Stimulated activated effector memory CD8-positive, alpha-beta T cell treated with anti-CD3 and anti-CD28 coated beads, Interleukin-12 subunit alpha, Interleukin-12 subunit beta, amount 100 ng/mL, for 72 hours (primary cell): ENCODE data around the gene TSPAN2.

Experiments
- ATAC-seq: fragments of 150-1000 bp; cut with Tn5 transposase; 2 replicates; pipeline ENCODE4 v1.10.0; 2021
- DNase-seq, 2 donors: peaks; one replicate each; pipeline ENCODE4 v3.0.0; 2021 to 2022; ENCODE audit warnings: low spot score in 2 of 2
- H3K27ac Mint-ChIP-seq: one replicate; pipeline ENCODE4 v1.8.0; 2022; ENCODE audit warnings: mild to moderate bottlenecking, mixed read lengths
- H3K36me3 Mint-ChIP-seq: one replicate; pipeline ENCODE4 v1.8.0; 2022; ENCODE audit warnings: mild to moderate bottlenecking, mixed read lengths
- H3K4me1 Mint-ChIP-seq: one replicate; pipeline ENCODE4 v1.8.0; 2022; ENCODE audit warnings: mixed read lengths
- H3K4me3 Mint-ChIP-seq: one replicate; pipeline ENCODE4 v1.8.0; 2022; ENCODE audit warnings: mild to moderate bottlenecking, mixed read lengths
- H3K9me3 Mint-ChIP-seq: one replicate; pipeline ENCODE4 v1.8.0; 2022; ENCODE audit warnings: mixed read lengths

TSPAN2 gene

DNA sequence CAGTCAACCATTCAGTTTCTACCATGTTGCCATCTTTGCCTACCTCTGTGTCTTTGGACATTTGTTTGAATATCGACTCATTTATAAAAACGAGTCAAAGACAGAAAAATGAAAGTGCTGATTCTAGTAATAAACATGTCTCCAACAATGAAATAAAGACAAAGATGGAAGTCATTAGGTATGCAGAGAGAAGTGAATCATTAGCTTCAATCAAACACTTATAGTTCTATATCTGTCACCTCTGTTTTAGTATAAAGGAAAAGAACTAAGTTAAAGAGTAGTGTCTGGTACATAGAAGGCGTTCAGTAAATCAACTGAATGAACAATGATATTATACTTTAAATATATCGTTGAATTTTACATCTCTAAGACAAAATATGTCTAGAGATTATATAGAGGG, 1.7 kb upstream of the TSPAN2 start:
- Mint-ChIP-seq H3K4me3 (peak overlapping the region; percentile 75), H3K4me1 (peaks cover 43% of the 10 kb centered on the region), H3K9me3 (no peaks in the 10 kb centered on the region), H3K27ac (no peak overlapping the region), H3K36me3 (no peaks in the 10 kb centered on the region)
- no peak for DNase-seq
- ATAC-seq = no peak

DNA sequence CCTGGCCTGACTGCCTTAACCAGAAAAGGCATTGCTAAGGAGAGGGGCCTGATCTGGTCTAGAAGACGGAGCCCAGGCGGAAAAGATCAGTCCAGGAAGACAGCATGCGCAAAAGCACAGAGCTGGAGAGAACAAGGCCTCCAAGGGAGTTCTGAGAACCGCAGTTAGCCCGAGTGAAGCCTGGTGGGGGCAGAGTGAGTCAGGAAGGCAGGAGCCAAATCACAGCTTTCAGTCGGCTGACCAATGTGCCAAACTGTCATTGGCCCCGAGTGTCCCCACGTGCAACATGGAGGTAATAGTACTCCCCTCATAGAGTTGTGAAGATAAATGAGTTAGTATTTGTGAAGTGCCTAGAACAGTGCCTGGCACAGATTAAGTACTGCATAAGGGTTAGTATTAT, 1.2 kb upstream of the TSPAN2 start:
- Mint-ChIP-seq H3K36me3 (no peaks in the 10 kb centered on the region), H3K4me1 (peaks cover 47% of the 10 kb centered on the region), H3K27ac (peak overlapping the region; percentile 16), H3K9me3 (no peaks in the 10 kb centered on the region), H3K4me3 (peak overlapping the region; percentile 75)
- ATAC-seq (no peak), DNase-seq (no peak)

DNA sequence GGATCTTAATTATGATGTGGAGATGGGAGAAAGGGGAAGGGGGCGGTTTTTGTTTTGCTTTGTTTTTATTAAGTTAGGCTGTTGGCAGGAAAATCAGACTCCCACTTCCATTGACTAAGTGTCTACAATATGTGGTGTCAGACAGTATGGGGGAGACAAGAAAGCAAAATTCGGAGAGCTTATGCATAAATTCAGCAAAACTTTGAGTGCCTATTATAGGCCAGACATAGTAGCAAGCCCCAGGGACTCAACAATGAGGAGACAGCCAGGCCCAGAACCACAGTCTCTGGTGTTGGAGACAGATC, 835 bp upstream of the TSPAN2 start:
- Mint-ChIP-seq H3K27ac (peak overlapping the region; percentile 16), H3K9me3 (no peaks in the 10 kb centered on the region), H3K36me3 (no peaks in the 10 kb centered on the region), H3K4me3 (peak overlapping the region; percentile 75), H3K4me1 (peaks cover 51% of the 10 kb centered on the region)
- ATAC-seq (no peak), DNase-seq (no peak)

DNA sequence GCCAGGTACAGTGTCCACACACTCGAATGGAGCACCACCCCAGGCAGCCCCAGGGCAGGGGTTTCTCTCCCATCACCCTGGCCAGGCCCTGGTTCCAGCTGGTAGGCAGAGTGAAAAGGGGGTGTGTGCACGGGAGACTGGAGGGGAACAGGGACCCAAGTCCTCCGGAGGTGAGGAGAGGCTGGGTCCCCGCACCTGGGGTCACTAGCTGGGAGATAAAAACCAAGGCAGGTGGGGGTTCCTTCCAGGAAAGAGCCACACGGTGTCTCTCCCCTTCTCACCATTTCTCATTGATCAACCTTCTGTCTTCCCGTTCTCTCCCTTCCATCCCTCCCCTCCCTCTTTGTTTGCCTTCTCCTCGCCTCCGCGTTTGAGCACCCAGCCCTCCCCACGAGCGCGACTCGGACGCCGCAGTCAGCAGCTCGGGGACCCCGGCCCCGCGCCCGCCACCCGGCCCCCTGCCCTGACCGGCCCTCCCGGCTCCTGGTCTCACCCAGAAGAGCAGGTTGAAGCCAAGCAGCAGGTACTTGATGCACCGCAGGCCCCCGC, 358 bp downstream of the TSPAN2 start:
- no peaks in the 10 kb centered on the region for H3K36me3 Mint-ChIP-seq
- no peak overlapping the region for H3K27ac Mint-ChIP-seq
- no peaks in the 10 kb centered on the region for H3K9me3 Mint-ChIP-seq
- peak overlapping the region; percentile 75 for H3K4me3 Mint-ChIP-seq
- ATAC-seq (no peak), DNase-seq (no peak)
- H3K4me1 Mint-ChIP-seq = peaks cover 57% of the 10 kb centered on the region

DNA sequence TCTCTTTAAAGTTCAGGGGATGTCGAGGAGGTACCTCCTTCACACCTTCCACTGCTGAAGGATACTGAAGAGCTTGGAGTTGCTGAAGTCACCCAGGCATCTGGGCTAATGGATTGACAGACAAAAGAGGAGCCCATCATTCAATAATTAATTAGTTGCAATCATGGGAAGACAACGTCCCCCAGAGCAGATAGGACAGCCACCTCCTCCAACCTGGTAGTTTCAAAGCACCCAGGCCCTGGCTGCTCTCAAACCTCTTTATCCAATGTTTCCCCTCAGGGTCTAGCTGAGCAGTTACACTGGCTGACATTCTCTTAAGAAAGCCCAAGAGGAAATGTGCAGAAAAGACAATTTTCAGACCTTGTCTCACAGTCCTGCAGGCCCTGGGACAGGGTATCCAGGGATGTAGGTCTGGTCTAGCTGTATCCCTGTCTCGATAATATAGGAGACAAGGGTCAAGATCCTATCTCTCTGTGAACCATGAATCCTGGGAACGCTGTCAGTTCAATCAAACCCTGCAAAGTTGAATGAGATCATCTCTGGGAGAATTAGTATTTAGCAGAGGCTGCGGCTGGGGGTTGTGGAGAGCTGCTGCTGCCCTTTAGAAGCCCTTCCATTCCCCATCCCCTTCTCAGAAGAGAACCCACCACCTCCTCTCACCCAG, 1.1 kb downstream of the TSPAN2 start:
- Mint-ChIP-seq H3K36me3 (no peaks in the 10 kb centered on the region), H3K9me3 (no peaks in the 10 kb centered on the region), H3K27ac (no peak overlapping the region), H3K4me3 (peak overlapping the region; percentile 75), H3K4me1 (peaks cover 57% of the 10 kb centered on the region)
- ATAC-seq (no peak), DNase-seq (no peak)

DNA sequence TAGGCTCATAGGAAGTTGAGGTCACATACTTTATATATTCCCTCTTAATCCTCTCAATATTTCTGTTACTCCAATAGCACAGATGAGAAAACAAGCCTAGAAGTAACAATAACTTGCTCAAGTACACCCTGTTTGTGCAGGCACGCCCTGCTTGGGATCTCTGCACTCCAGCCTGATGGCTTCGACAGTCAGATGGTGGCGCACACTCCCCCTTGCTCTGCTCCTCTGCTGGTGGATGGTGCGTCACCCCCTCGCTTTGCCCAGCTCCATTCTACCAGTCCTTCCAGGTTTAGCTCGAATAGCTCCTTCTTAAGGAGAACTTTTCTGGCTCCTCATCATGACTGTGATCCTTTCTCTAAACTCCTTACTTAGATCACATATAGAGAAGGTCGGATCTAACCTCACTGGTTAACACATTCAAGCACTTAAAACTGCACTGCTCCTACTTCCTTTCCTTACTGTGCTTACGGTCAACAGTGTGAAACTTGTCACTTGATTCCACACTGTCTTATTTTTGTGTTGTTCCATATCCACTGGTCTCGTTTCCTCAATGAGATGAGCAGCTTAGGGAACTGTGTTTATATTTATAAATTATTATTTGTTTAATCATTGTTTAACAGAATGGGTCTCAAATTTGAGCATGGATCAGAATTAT, 3.0 kb downstream of the TSPAN2 start:
- H3K4me1 Mint-ChIP-seq = peaks cover 50% of the 10 kb centered on the region
- H3K9me3 Mint-ChIP-seq = no peaks in the 10 kb centered on the region
- peak overlapping the region; percentile 35 for H3K27ac Mint-ChIP-seq
- no peaks in the 10 kb centered on the region for H3K36me3 Mint-ChIP-seq
- H3K4me3 Mint-ChIP-seq = peak overlapping the region; percentile 36
- no peak for ATAC-seq
- DNase-seq = no peak

DNA sequence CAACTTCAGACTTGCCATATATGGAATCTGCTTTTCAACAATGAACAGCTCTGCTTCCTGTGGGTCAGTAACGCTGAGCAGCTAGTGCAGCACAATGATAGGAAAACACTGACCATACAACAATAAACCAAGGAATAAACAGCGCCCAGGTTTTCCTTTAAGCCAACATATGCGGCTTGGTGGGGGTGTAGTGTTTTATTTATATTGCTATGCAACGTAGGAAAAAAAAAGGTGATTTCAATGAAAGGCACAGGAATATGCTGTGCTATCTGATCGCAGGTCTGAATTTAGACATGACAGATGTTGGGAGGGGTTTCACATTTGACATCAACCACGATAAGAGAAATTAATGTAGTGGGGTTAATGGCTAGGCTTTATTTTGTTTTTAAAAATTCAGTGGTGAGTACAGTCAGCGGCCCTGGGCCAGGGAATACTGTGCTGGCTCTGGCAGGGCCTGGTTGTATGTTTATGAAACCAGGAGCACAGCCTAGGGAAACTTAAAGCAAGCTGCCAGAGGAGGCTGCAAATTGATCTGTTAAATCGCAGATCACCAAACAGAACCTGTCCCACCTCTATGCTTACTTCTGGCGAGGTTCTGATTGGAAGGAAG, 4.3 kb downstream of the TSPAN2 start:
- ATAC-seq = no peak
- H3K27ac Mint-ChIP-seq = peak overlapping the region; percentile 45
- H3K4me3 Mint-ChIP-seq = peak overlapping the region; percentile 45

DNA sequence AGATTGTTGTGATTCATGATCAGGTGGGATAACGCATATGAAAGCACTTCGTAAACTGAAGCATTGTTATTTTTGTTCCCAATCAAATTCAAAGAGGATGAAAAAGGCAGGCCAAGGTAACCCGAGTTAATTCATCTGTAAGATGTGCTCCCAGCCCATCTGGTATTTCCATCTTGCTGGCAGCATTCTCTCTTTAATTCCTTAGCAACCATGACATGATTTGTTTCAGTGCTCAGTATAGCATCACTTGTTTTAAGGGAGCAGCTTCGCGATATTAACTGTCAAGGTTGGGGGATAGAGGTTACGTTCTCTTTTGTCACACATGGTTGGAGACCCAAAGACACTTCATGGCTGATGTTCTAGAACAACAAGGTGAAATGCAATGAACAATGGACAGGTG, 6.4 kb downstream of the TSPAN2 start:
- ATAC-seq = no peak
- H3K36me3 Mint-ChIP-seq = no peaks in the 10 kb centered on the region
- peaks cover 25% of the 10 kb centered on the region for H3K4me1 Mint-ChIP-seq
- H3K9me3 Mint-ChIP-seq = no peaks in the 10 kb centered on the region
- no peak overlapping the region for H3K4me3 Mint-ChIP-seq
- no peak for DNase-seq
- H3K27ac Mint-ChIP-seq = no peak overlapping the region

More for the DNA sequence above, 4.3 kb downstream of the TSPAN2 start:
- no peak for DNase-seq
- no peaks in the 10 kb centered on the region for H3K36me3 Mint-ChIP-seq
- H3K4me1 Mint-ChIP-seq = peaks cover 40% of the 10 kb centered on the region
- no peaks in the 10 kb centered on the region for H3K9me3 Mint-ChIP-seq

DNA sequence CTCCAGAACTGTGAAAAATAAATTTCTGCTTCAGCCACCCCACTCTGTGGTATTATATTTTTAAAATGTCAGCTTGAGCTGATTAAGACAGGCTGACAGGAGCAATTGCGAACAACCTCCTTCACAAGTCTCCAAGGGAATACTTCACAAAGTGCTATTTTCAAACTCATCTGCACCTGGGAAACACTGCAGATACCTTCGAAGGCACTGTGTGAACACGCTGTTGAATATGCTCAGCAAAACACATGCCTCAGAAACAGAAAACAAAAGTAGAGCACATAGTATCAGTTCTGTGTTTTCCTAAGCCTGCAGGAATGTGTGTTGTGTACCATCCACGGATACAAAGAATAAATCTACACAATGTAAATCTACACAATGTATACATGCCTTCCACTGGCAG, 10.6 kb downstream of the TSPAN2 start:
- DNase-seq (no peak), ATAC-seq (no peak)
- Mint-ChIP-seq H3K9me3 (no peaks in the 10 kb centered on the region), H3K4me3 (no peak overlapping the region), H3K27ac (no peak overlapping the region), H3K4me1 (peaks cover 17% of the 10 kb centered on the region), H3K36me3 (no peaks in the 10 kb centered on the region)

DNA sequence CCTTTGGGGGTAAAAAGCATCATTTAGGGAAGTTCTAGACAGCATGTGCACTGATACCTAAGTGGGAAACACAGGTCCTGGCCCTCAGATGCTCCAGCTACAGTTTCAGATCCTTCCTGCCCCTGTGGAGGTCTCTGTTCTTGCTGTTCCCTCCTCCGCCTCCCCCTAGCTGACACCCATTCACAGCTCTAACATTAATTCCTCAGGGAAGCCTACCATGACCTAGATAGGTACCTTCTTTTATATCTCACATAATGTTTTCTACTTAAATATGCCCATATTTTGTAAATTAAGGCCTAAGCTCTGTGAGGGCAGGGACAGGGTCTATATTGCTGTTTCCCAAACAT, 11.3 kb downstream of the TSPAN2 start:
- Mint-ChIP-seq H3K4me3 (no peak overlapping the region), H3K4me1 (peaks cover 24% of the 10 kb centered on the region), H3K36me3 (no peaks in the 10 kb centered on the region), H3K9me3 (no peaks in the 10 kb centered on the region), H3K27ac (no peak overlapping the region)
- DNase-seq = no peak
- no peak for ATAC-seq

DNA sequence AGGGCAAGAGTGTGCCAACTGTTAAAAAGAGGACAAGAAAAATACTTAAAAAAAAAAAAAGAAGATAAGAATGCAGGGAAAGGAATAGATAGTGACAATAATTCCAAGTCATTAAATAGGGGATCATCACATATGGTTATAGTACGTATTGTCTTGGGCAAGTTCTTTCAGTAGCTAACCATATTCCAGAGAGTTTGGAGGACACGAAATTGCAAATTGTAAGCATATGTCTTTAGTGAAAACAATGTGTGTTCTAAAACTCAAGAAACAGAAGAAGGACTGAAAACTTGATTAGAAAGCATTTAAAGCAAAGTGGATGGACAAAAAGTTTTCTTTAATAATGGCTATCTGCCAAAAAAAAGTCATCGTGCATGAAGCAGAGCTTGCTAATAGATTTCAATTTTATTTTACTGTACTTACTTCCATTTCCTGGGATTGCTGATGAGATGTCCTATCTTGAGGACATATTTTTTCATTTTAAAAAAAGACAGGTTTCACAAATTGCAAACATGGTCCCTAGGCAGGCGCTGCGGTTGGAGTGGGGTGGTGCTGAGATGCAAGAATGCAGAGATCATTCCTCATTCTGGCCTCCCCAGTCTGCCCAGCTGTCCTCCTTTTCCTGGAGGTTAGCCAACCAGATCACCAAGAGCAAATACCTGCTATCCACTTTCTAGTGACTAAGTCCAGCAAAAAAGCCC, 11.9 kb downstream of the TSPAN2 start:
- Mint-ChIP-seq H3K4me1 (peaks cover 30% of the 10 kb centered on the region), H3K36me3 (no peaks in the 10 kb centered on the region), H3K27ac (no peak overlapping the region), H3K4me3 (no peak overlapping the region), H3K9me3 (no peaks in the 10 kb centered on the region)
- DNase-seq (no peak), ATAC-seq (no peak)

DNA sequence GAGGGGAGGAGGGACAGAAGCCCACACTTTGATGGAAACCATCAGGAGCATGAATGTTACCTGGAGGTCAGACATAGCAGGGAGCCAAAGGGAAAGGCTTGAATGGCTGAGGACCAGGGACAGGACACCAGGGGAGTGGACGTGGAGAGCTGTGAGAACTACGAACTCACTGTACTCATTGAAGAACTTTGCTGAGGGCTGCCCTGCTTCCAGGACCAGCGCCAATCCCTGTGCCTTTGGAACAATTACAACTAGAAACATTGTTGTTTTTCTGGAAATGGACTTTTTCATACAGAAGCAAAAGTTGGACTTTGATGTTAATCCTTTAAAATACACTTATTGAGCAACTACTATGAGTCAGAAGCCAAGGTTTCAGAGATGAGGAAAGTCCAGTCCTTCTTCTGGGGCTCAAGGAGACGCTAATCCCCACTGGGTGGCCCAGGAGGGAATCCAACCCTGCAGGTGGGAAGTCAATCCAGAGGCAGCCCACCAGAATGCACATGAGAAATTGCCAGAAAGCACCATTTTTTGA, 12.9 kb downstream of the TSPAN2 start:
- ATAC-seq (no peak), DNase-seq (no peak)
- no peak overlapping the region for H3K4me3 Mint-ChIP-seq

DNA sequence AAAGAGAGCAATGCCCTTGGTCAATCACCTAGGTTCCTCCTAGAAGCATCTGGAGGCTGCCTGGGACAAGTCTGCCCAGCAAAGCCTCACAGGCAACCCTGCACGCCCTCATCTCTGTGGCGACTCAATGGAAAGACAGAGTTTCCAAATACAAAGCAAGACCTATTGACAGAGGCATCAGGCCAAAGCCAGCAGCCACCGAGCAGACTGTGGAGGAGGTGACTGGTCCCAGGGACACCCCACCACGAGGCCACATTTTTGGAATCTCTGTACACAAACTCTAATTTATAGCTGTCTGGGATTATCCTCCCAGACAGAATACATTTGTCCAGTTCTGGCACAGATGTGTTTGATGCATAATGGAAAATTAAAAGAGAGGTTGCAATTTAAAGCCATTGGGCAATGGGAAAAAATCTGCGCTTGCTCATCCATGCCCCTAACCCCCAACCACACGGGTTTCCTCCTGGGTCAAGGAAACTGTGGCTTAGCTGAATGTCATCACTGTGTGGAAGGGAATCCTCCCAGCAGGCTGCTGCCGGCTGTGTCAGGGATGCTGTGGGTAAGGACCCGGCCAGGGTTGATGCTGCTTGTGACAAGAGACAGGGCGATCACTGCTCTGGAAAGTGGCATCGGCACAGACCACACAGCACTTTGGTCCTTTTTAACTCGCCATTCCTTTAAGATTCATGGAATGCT, 14.3 kb downstream of the TSPAN2 start:
- ATAC-seq = no peak
- peaks cover 43% of the 10 kb centered on the region for H3K4me1 Mint-ChIP-seq

More for the DNA sequence above, 12.9 kb downstream of the TSPAN2 start:
- H3K27ac Mint-ChIP-seq = no peak overlapping the region
- H3K4me1 Mint-ChIP-seq = peaks cover 38% of the 10 kb centered on the region
- no peaks in the 10 kb centered on the region for H3K36me3 Mint-ChIP-seq
- H3K9me3 Mint-ChIP-seq = no peaks in the 10 kb centered on the region

DNA sequence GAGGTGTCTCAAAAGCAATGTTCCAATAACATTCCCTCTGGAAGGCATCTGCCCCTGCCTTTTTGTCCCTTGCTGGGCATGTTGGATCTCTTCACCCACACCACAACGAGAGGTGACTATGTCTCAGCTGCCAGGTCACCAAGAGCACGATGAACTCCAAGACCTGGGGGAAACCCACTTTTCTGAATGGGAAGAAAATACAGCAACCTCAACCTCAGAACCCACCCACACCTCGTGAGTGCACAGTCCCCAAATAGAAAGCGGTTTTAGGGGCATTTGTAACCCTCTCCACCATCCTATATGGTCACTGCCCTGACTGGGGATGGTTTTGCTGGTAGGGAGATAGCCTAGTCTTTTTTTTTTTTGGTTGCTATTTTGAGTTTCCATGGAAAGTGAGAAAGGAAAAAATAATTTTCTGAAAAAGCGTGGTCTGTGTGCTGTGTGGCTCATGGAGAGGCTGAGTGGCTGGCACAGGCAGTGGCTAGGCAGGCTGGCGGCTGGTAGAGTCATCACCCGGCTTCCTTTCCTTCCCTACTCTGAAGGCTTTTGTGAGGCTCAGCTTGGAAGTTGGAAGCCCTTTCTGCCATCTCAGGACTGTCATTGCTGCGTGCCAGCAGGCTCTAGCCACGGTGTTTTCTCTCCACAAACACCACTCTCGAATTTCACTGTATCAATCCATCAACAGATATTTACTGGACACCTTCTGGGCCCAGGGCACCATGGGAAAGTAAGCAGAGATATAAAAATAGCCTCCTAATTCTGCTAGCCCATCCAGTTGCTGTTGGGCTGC, 15.8 kb downstream of the TSPAN2 start:
- DNase-seq (no peak), ATAC-seq (peak; percentile 89)
- H3K36me3 Mint-ChIP-seq = no peaks in the 10 kb centered on the region
- peaks cover 43% of the 10 kb centered on the region for H3K4me1 Mint-ChIP-seq
- H3K27ac Mint-ChIP-seq = peak overlapping the region; percentile 83
- H3K4me3 Mint-ChIP-seq = peak overlapping the region; percentile 4
- H3K9me3 Mint-ChIP-seq = no peaks in the 10 kb centered on the region

More for the DNA sequence above, 14.3 kb downstream of the TSPAN2 start:
- no peak for DNase-seq
- Mint-ChIP-seq H3K9me3 (no peaks in the 10 kb centered on the region), H3K27ac (no peak overlapping the region), H3K4me3 (no peak overlapping the region), H3K36me3 (no peaks in the 10 kb centered on the region)
